ENCODE results near the gene BTRC.
A peak's percentile ranks its signal among the peaks of the same experiment; 100 is the strongest.
"Not testable (repeated sequence)": the region's sequence is repeated elsewhere in the genome, so short reads cannot be mapped to it uniquely, and the experiment has no call there.

The BTRC gene

GRCh38 chr10:101351017-101351416 lies 2.9 kb upstream of the BTRC start:
- no peak for DNase-seq

- peak; percentile 3 for DNase-seq
These were observed 2.5 kb upstream of the BTRC start for GRCh38 chr10:101351477-101351876.

DNA sequence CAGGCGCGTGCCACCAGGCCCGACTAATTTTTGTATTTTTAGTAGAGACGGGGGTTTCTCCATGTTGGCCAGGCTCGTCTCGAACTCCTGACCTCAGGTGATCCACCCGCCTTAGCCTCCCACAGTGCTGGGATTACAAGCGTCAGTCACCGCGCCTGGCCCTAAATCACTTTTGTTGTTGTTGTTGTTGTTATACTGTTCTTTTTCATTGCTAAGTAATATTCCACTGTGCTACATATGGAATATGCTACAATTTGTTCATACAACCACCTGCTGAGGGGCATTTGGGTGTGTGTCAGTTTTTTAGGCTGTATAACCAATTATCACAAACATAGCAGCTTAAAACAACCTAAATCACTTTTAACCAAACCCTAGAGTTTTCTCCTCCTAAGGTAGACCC lies 1.1 kb upstream of the BTRC start:
- not testable (repeated sequence) for DNase-seq

GRCh38 chr10:101354328-101355071 lies 535 bp downstream of the BTRC start:
- DNase-seq = peak; percentile 22

GRCh38 chr10:101355072-101355706 lies 1.2 kb downstream of the BTRC start:
- DNase-seq = no peak

- DNase-seq = no peak
These were observed 2.2 kb downstream of the BTRC start for GRCh38 chr10:101356132-101356531.

GRCh38 chr10:101357958-101358357 lies 4.0 kb downstream of the BTRC start:
- DNase-seq = no peak

DNA sequence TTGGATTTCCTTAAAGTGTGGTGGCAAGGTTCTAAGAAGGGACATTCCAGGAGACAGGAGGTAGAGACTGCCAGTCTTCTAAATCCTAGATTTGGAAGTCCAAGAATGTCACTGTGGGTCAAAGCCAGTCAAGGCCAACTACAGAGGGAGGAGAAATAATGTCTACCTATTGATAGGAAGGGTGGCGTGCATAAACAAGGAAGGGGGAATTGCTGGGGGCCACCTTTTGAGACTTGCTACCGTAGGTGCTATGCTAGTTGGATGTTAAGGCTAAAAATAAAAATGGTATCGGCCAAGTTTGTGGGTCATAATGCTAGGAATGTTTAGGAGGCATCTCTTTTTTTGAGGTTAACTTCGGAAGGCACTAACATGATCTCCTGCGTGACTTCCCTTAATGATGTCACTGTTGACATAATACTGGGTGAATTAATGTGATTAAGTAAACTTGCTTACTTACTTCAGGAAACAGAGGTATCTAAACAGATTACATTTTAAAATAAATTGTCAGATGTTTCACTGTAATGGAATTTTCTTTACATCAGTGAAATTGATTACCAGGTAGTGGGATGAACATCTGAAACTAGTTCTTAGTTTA lies 4.8 kb downstream of the BTRC start:
- DNase-seq = peak; percentile 9

GRCh38 chr10:101360090-101360489 lies 6.1 kb downstream of the BTRC start:
- not testable (repeated sequence) for DNase-seq

DNA sequence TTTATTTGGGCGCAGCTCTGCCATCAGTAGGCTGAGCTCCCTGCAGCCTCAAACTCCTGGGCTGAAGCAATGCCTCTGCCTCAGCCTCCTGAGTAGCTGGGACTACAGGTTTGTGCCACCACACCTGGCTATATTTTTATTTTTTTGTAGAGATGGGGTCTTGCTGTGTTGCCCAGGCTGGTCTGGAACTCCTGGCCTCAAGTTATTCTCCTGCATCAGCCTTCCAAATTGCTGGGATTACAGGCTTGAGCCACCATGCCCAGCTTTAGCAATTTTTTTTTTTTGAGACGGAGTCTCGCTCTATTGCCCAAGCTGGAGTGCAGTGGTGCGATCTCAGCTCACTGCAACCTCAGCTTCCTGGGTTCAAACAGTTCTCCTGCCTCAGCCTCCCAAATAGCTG lies 6.9 kb downstream of the BTRC start:
- DNase-seq = not testable (repeated sequence)

GRCh38 chr10:101363850-101364400 lies 10.0 kb downstream of the BTRC start:
- no peak for DNase-seq

GRCh38 chr10:101364721-101365120 lies 10.8 kb downstream of the BTRC start:
- no peak for DNase-seq

GRCh38 chr10:101367569-101368453 lies 13.8 kb downstream of the BTRC start:
- DNase-seq = peak; percentile 75

DNA sequence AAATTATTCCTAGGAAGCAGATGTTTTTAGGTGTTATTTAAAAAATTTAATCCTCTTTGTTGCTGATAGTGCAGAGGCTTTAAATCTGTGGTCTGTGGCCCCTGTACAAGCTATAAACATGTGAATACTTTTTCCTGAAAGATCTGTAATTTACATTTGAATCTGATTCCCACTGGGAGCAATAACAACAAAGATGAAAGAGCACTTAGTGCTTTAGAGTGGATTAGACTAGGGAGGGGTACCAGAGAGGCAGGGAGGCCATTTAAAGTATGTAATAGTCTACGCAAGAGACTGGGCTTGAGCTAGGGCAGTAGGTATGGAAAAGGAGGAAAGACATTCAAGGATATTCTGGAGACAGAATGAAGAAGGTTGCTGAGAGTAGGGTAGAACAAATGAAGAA lies 19.1 kb downstream of the BTRC start:
- DNase-seq = no peak

GRCh38 chr10:101373993-101374392 lies 20.0 kb downstream of the BTRC start:
- not testable (repeated sequence) for DNase-seq

- no peak for DNase-seq
These were observed 21.1 kb downstream of the BTRC start for GRCh38 chr10:101375076-101375475.

- DNase-seq = no peak
These were observed 25.8 kb downstream of the BTRC start for GRCh38 chr10:101379663-101380352.

DNA sequence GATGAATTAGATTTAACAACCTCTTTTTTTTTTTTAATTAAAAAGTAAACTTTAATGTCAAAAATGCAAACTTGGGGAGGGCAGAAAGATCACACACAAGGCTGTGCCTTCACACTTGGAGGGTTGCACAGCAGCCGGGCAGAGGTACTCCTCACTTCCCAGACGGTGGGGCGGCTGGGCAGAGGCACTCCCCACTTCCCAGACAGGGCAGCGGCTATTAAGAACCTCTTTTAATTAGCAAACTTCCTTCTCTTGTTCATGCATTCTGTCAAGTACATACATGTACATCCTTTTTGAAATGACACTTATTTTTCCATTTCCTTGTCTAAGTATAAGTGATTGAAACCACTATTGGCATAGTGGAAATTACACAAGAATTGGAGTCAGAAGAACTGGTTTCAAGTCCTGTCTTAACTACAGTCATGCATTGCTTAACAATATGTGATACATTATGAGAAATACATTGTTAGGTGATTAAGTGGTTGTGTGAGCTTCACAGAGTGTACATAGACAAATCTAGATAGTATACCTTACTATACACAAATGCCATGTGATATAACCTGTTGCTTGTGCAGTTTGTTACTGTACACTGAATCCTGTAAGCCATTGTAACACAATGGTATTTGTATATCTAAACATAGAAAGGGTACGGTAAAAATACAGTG lies 26.5 kb downstream of the BTRC start:
- no peak for DNase-seq

- no peak for DNase-seq
These were observed 32.1 kb downstream of the BTRC start for GRCh38 chr10:101385866-101386658.

GRCh38 chr10:101386659-101387259 lies 32.8 kb downstream of the BTRC start:
- no peak for DNase-seq
